GM12801 (cell line): ENCODE data around the gene SEC14L2.

Experiments
- TF ChIP-seq, protein P1 (sequence below): IDR thresholded peaks from one replicate; pipeline ENCODE4 v1.5.1; 2011; ENCODE audit warnings: control low read depth; ENCODE audit not compliant: insufficient read length; ENCODE audit errors: extremely low read depth

The SEC14L2 gene

DNA sequence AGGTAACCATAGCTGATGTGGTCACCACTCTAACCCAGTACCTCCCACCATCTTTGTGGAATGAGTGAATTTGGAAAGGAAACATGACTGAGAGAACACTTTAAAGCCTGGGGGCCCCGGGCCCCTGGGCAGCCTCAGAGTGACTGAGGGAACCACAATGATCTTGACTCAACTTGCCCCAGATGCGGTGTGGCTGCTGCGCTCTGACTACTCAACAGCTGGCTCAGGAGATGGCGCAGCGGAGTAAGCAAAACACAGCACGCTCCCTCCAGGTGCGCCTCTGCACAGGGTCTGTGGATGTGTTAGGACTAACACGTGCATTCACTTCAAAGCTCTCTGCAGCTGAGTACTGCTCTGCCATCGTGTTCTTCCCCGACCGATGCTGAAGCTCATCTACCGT, 15.6 kb upstream of the SEC14L2 start:
- TF ChIP-seq, protein P1, sequence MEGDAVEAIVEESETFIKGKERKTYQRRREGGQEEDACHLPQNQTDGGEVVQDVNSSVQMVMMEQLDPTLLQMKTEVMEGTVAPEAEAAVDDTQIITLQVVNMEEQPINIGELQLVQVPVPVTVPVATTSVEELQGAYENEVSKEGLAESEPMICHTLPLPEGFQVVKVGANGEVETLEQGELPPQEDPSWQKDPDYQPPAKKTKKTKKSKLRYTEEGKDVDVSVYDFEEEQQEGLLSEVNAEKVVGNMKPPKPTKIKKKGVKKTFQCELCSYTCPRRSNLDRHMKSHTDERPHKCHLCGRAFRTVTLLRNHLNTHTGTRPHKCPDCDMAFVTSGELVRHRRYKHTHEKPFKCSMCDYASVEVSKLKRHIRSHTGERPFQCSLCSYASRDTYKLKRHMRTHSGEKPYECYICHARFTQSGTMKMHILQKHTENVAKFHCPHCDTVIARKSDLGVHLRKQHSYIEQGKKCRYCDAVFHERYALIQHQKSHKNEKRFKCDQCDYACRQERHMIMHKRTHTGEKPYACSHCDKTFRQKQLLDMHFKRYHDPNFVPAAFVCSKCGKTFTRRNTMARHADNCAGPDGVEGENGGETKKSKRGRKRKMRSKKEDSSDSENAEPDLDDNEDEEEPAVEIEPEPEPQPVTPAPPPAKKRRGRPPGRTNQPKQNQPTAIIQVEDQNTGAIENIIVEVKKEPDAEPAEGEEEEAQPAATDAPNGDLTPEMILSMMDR = no peak

DNA sequence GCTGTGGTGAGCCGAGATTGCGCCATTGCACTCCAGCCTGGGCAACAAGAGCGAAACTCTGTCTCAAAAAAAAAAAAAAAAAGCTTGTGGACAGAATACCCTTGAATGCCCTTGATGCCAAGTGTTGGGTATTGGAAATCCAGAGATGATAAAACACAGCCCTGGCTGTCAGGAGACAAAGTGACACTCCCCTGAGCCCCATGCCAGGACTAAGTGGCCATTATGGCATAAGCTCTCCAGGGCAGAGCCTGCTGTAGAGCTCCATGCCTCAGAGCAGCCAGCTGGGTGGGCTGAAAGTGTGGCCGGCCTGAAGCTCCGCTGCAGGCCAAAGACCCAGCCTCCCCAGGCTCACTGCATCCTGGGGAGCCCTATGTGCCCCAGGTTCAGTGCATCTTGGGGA, 14.5 kb upstream of the SEC14L2 start:
- TF ChIP-seq, protein P1 = no peak

DNA sequence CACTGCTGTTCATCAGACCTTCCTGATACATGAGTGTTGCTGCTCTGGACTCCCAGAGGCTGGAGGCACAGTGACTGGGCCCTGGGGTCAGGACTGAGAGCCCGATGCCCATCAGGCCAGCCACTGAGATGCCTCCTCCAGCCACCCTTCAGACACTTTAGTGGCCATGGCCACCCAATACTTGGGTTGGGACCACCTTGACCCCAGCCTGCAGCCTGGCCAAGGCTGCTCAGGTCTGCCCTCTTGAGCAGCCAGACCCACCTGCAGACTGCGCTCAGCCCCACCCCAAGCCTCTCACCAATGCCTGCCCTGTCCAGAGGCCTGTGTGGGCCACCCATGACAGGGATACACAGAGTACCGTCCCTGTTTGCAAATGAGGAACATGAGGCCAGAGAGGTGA, 13.8 kb upstream of the SEC14L2 start:
- TF ChIP-seq, protein P1 = no peak

DNA sequence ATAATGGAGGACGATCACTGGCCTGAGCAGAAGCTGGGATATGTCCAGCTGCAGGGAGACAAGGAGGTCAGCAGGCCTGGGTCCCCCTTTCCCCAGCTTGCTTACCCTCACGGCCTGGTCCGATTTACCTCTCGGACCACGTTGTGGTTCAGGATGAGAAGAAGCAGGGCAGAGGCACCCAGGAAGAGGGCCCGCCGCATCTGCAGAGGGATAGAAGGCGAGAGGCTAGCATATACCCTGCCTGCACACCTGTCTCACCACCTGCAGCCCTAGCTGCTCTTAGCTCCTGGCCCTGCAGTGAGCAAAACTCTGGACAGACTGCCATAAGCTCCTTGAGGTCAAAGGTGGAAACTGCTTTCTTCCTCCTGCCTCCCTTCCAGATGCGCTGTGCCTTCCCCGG, 10.9 kb upstream of the SEC14L2 start:
- TF ChIP-seq, protein P1 = no peak

DNA sequence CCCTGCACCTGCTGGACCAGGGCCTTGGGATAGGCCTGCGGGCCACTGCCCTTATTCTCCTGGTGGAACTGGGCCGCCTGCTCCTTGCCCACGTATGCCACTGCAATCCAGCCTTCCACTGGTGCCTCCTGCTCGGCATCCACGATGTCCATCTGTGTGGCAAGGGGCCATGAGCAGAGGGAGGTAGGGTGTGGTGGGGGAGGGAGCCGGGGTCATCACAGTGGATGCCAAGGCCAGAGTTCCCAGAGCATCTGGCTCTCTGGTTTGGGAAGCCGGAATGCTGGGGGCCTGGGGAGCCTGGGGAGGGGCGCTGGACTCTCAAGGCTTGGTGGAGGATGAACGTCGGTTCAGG, 10.2 kb upstream of the SEC14L2 start:
- TF ChIP-seq, protein P1 = no peak

DNA sequence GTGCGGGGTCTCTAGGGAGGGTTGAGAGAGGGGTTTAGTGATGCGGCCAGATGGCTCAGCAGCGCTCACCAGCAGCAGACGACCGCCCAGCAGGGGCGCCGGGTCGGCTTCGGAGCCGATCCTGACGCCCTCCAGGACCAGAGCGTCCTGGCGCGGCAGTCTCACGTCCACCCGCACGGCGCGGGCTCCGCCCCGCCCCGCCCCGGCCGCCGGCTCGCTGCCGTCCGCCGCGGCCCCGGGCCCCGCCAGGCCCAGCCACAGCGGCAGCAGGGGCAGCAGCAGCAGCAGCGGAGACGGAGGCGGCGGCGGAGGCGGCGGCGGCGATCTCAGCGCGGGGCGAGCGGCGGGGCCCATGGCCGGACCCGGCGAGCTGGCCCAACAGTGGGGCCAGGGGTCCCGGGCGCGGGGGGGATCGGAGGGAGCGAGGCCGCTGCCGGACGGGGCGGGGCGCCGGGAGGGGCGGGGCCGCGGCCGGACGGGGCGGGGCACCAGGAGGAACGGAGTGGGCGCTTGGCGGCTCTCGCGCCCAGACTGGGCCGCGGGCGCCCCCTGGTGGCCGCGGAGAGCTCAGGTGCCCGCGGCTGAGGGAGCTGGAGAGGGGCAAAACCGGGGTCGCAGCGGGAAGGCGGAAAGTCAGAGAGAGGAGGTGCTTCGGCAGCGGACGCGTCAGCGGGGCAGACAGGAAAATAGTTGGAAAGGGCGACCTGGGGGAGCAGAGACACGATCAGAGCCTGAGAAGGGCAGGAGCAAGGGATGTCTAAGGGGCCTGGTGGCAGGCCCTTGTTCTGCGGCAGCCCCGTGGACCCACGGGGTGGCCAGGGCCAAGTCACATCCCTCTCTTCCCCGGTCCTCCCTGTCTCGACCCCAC, 9.6 kb upstream of the SEC14L2 start, which contains the start of gene RNF215:
RNF215 (minus strand) TSS at position 452 of the 868 bp plus-strand sequence; CDS start at position 354, 98 bp downstream.
- TF ChIP-seq, protein P1 = no peak

DNA sequence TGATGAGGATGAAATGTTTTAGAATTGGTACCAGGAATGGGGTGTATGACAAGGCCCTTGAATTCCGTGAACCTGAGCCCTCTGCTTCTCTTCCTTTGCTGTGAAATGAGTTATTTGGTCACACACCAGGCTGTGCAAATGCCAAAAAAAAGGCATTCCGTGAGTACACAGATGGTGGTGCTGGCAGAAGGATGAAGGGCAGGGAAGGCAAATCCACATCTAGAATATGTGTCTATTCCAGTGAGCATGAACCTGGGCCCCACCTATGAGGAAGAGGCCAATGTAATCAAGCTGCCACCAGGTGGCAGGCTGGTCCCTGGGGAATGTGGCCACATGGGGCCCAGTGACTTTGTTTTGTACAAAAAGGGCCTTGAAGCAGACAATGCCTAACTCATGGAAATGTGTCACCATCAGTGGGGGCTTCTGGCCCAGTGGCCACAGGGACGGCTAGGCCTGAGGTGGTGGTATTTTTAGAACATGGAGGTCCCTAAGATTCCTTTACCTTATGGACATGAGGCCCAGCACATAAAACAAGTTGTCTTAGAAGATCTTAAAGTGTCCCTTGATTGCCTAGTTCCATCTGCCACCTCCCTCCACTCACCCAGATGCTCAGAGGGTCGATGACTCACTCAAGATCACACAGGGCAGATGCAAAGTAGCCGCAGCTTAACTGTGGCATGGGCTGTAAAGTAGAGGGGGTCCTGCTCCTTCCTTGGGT, 5.7 kb upstream of the SEC14L2 start:
- TF ChIP-seq, protein P1 = peak; percentile 57
